ENCODE results near the gene EWSR1.
A peak's percentile ranks its signal among the peaks of the same experiment; 100 is the strongest.
"Not testable (repeated sequence)": the region's sequence is repeated elsewhere in the genome, so short reads cannot be mapped to it uniquely, and the experiment has no call there.

EWSR1 gene

GRCh38 chr22:29267858-29268510 is at the start of gene EWSR1, which contains the start of gene RHBDD3:
Gene EWSR1, plus strand, starts transcription at chr22:29268268. Its CDS starts 69 bp downstream, at chr22:29268337.
Gene RHBDD3, minus strand, starts transcription at chr22:29267981. Its CDS starts 2,355 bp downstream, at chr22:29265626.
- peak; percentile 83 to 100 (median 94) for DNase-seq

GRCh38 chr22:29218758-29219408 is 49.2 kb upstream of the EWSR1 start:
- no peak for DNase-seq

- DNase-seq: not testable (repeated sequence)
These were observed 48.7 kb upstream of the EWSR1 start for GRCh38 chr22:29219409-29219782.

- DNase-seq: no peak
These were observed 48.0 kb upstream of the EWSR1 start for GRCh38 chr22:29219881-29220670.

GRCh38 chr22:29224121-29224858 is 43.8 kb upstream of the EWSR1 start:
- DNase-seq: peak in 17 of 56 donors; percentile 14 to 68 (median 37)

- DNase-seq: no peak
These were observed 43.1 kb upstream of the EWSR1 start for GRCh38 chr22:29224859-29225410.

GRCh38 chr22:29225422-29226090 is 42.5 kb upstream of the EWSR1 start:
- peak in 7 of 56 donors; percentile 18 to 58 (median 34) for DNase-seq

GRCh38 chr22:29226351-29226981 is 41.6 kb upstream of the EWSR1 start:
- no peak for DNase-seq

GRCh38 chr22:29230972-29231875 is 36.8 kb upstream of the EWSR1 start:
- no peak for DNase-seq

GRCh38 chr22:29231971-29232959 is 35.8 kb upstream of the EWSR1 start:
- peak in 16 of 56 donors; percentile 15 to 60 (median 22) for DNase-seq

GRCh38 chr22:29233277-29233877 is 34.7 kb upstream of the EWSR1 start:
- no peak for DNase-seq

- DNase-seq: not testable (repeated sequence)
These were observed 27.6 kb upstream of the EWSR1 start for GRCh38 chr22:29240481-29240880.

GRCh38 chr22:29243874-29244446 is 24.1 kb upstream of the EWSR1 start:
- DNase-seq: no peak

GRCh38 chr22:29244785-29245625 is 23.1 kb upstream of the EWSR1 start:
- no peak for DNase-seq

GRCh38 chr22:29245626-29246385 is 22.3 kb upstream of the EWSR1 start:
- DNase-seq: peak in 43 of 56 donors; percentile 8 to 81 (median 44)
